NCI-H1694 treated with DMSO at 0.1 percent for 48 hours (cell line): ENCODE data around the gene INPP5D.
A peak's percentile ranks its signal among the peaks of the same experiment; 100 is the strongest.

Experiments used
- DNase-seq: peaks from one replicate; lab custom pipeline; 2025; lab: John Stamatoyannopoulos, UW

INPP5D gene

GRCh38 chr2:233236820-233237589 lies 176.9 kb downstream of the INPP5D start:
- DNase-seq, result no peak

DNA sequence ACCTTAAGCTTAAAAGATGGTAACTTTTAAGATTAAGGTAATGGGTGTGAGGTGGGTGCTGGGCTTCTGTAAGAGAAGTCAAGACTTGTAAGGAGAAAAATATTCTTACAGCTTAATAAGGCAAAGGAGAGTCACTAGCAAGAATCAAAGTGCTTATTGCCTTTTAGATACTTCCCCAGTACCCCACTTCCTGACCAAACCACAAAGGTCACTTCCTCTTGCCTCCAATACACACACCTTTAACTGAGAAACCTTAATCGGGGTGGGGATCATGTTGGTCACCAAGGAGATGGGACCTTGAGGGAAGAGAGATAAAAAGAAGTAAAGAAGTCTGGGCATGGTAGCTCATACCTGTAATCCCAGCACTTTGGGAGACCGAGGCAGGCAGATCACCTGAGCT lies 180.8 kb downstream of the INPP5D start:
- no peak for DNase-seq

- no peak for DNase-seq
These were observed 181.7 kb downstream of the INPP5D start for GRCh38 chr2:233241803-233242202.

DNA sequence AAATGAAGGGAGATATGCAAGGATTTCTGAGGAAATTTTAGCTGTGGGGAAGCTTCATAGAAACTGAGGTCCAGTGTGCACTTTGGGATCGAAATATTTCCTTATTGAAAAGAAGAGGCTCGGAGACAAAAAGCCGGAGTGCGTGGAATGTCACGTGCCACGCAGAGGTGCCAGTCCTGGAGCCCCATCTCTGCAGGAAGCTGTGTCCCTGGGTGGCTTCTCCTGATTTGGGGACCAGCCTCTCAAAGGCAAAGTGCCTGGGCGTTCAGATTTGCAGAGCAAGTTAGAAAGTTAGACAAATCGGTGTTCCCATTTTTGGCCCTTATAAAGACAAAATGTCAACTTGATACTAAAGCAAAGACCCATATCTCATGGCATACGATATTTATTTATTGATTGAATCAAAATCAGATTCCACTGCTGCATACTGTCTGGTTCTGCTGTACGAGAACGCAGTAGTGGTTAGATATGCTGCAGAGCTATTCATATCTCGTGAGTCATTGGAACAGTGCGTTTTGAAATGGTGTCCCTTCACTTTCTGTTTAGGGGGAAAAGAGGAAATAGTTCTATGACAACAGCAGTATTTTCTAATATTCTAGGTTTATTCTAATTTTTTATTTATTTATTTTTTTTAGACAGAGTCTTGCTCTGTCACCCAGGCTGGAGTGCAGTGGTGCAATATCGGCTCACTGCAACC lies 182.2 kb downstream of the INPP5D start:
- DNase-seq, result no peak

DNA sequence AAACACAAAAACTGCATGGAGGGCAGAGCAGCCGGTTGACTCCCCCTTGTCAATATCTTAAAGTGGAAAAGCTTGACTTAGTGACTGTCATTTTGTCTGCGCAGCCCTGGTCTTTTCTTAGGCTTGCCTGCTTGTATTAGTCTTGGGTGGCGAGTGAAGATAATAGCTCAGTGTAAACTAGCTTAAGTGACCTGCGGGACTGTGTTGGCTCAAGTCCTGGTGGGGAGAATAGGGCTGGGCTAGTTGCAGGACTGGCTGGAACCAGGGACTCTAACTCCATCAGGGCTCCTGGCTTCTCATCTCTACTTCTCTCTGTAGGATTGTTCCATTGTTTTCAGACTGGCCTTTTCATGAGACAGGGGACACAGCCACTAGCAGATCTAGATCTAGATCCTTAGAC lies 183.2 kb downstream of the INPP5D start:
- no peak for DNase-seq

DNA sequence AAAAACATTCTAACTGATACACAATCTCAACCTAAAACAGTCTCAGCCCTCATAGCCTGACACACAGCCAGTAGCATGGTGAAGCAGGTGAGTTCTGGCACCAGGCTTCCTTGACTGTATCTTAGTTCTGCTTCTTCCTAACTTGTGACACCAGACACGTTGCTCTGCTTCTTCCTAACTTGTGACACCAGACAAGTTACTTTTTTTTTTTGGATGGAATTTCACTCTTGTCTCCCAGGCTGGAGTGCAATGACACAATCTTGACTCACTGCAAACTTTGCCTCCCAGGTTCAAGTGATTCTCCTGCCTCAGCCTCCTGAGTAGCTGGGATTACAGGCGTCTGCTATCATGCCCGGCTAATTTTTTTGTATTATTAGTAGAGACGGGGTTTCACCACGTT lies 184.7 kb downstream of the INPP5D start:
- DNase-seq, result no peak

GRCh38 chr2:233245406-233245805 lies 185.3 kb downstream of the INPP5D start:
- no peak for DNase-seq

DNA sequence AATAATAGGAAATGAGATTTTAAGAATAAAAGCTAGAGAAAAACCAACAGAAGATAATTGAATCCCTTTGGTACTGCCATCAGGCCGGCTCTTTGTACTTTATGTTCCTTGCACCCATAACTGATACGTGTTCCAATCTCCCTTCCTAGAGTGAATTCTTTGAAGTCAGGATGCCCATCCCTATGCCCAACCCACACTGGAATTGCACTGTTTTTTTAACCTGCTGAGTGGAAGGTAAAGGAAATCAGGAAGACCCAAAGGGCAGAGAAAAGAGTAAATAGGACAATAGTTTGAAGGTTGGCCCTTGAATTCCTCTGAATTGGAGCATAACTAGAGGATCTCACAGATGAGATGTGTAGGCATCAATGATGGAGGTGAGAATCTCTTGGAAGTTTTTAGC lies 187.0 kb downstream of the INPP5D start:
- no peak for DNase-seq

DNA sequence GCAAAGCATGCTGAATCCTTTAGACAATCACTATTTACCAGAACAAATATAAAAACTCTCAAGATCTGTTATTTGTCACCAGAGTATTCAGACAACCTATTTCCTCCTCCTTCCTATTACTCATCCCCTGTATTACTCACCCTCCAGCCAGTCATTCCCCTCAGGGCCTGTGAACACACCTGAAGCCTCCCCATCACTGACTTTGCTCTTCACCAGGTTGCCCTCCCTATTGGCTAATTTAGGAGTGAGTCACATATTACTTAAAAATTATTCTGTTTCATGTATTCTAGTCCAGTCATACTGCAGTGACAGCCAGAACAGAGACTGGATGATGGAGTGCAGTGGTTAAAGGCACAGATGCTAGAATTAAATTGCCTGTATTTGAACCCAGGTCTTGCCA lies 187.6 kb downstream of the INPP5D start:
- no peak for DNase-seq

DNA sequence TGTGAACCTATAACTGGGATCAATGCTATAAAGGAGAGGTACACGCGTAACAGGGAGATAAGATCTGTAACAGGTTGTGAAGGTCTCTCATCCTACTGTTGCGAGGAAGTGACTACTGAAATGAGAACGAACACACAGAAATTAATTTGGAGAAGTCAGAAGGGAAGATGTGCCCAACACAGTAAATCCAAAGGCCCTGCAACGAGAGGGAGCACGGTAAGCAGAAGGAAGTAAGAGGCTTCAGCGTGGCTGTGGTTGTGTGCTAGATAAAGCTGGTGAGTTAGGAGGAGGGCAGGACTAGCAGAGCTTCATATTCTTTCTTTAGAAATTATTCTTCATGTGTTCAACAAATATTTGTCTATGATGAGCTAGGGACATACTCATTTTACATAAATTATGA lies 188.9 kb downstream of the INPP5D start:
- DNase-seq, result no peak

- no peak for DNase-seq
These were observed 190.4 kb downstream of the INPP5D start for GRCh38 chr2:233250568-233250967.

DNA sequence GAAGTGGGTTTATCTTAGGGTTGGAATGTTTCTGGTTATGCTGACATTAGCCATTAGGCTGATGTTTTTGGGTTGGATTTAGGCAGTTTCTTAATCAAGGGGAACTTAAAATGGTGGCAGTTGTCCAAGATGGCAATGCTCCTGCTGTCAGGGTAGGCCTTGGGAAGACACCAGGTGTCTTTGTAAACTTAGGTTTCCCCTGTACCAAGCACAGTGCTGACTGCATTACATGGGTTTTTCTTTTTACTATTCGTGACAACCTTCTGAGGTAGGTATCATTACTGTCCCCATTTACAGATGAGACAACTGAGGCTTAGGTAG lies 190.8 kb downstream of the INPP5D start:
- DNase-seq, result no peak

DNA sequence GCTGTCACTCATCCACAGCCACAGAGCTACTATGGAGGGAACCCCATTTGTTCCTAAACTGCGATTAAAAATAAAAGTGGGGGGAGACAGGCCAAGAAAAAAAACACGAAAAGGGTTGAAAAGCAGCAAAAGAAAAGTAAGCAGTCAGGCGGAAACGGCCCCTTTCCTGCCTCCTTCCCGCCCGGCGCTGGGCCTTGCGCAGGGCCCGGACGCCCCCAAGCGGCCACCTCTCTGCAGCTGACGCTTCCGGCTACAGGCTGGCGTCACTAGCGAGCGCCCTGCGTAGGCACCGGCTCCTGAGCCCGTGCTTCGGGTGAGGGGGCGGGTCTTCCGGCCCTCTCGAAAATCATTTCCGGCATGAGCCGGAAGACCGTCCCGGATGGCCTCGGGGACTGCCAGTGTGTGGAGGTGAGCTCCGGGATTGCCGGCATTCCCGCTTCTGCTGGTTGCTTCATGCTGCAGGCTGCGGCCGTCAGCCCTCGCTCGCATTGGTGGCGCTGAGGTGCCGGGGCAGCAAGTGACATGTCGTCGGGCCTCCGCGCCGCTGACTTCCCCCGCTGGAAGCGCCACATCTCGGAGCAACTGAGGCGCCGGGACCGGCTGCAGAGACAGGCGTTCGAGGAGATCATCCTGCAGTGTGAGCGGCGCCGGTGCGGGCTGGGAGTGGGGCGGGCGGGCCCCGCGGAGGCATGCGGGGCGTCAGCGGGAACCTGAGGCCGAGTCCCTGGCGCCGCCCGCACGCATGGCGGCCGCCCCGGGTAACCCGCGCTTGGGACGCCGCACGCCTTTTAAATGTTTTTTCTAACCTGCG lies 191.4 kb downstream of the INPP5D start, which contains the start of gene ATG16L1:
TSS of gene ATG16L1 (plus strand) at position 368 of the 811 bp plus-strand sequence. CDS start at position 523, 155 bp downstream.
- peak; percentile 92 for DNase-seq

GRCh38 chr2:233252227-233252626 lies 192.1 kb downstream of the INPP5D start:
- DNase-seq, result no peak

DNA sequence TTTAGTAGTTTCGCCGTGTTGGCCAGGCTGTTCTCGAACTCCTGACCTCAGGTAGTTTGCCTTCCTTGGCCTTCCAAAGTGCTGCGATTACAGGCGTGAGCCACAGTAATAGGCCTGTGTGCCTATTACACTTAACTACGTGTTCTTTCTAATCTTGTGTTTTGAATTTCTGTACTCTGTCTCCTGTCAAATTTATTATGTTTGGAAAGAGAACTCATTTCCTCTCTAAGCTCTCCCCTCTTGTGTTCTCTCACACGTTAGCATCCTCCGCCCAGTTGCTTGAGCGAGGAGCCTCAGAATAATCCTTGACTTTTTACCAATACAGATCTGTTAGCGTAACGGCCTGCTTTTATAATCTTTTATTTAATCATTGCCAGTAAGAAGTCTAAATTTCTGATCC lies 195.0 kb downstream of the INPP5D start:
- DNase-seq, result no peak

- no peak for DNase-seq
These were observed 195.9 kb downstream of the INPP5D start for GRCh38 chr2:233256048-233256447.
